IPS-18a (cell line): ENCODE measurements around the gene GP1BB.

Experiments
- H3K27ac ChIP-seq: one replicate; pipeline ENCODE4 v1.5.1; 2013; ENCODE audit warnings: low read length
- H3K27me3 ChIP-seq: one replicate; pipeline ENCODE4 v1.6.1; 2013; ENCODE audit warnings: mild to moderate bottlenecking, low read length; ENCODE audit not compliant: control insufficient read depth, insufficient read depth
- H3K36me3 ChIP-seq: one replicate; pipeline ENCODE4 v1.6.1; 2013; ENCODE audit warnings: low read depth, low read length; ENCODE audit not compliant: control insufficient read depth
- H3K4me1 ChIP-seq: one replicate; pipeline ENCODE4 v1.6.1; 2013; ENCODE audit warnings: low read depth, low read length; ENCODE audit not compliant: control insufficient read depth
- H3K4me3 ChIP-seq: one replicate; pipeline ENCODE4 v1.5.1; 2013; ENCODE audit warnings: low read length
- H3K9ac ChIP-seq: one replicate; pipeline ENCODE4 v1.6.1; 2013; ENCODE audit warnings: mild to moderate bottlenecking, low read length, moderate library complexity
- H3K9me3 ChIP-seq: one replicate; pipeline ENCODE4 v1.6.1; 2013; ENCODE audit warnings: low read depth, low read length; ENCODE audit not compliant: control insufficient read depth

Gene GP1BB

GRCh38 chr22:19742160-19743066 is 19.1 kb downstream of the GP1BB start:
- H3K4me1 ChIP-seq = peaks cover 4% of the 10 kb centered on the region
- no peaks in the 10 kb centered on the region for H3K27me3 ChIP-seq
- H3K36me3 ChIP-seq = no peaks in the 10 kb centered on the region
- no peaks in the 10 kb centered on the region for H3K9me3 ChIP-seq
- H3K9ac ChIP-seq = no peak overlapping the region
- H3K27ac ChIP-seq = no peak overlapping the region
- no peak overlapping the region for H3K4me3 ChIP-seq

GRCh38 chr22:19743081-19743480 is 19.7 kb downstream of the GP1BB start:
- H3K9ac ChIP-seq = no peak overlapping the region
- H3K9me3 ChIP-seq = no peaks in the 10 kb centered on the region
- H3K4me3 ChIP-seq = no peak overlapping the region
- peaks cover 4% of the 10 kb centered on the region for H3K4me1 ChIP-seq
- H3K36me3 ChIP-seq = no peaks in the 10 kb centered on the region
- H3K27ac ChIP-seq = no peak overlapping the region
- H3K27me3 ChIP-seq = no peaks in the 10 kb centered on the region

- Histone ChIP-seq H3K4me3 (no peak overlapping the region), H3K4me1 (peaks cover 4% of the 10 kb centered on the region), H3K9ac (no peak overlapping the region), H3K36me3 (no peaks in the 10 kb centered on the region), H3K9me3 (no peaks in the 10 kb centered on the region), H3K27me3 (peaks cover 3% of the 10 kb centered on the region), H3K27ac (no peak overlapping the region)
Observed at GRCh38 chr22:19743651-19744050, 20.3 kb downstream of the GP1BB start.

GRCh38 chr22:19744350-19745006 is 21.1 kb downstream of the GP1BB start:
- no peaks in the 10 kb centered on the region for H3K36me3 ChIP-seq
- no peak overlapping the region for H3K27ac ChIP-seq
- no peaks in the 10 kb centered on the region for H3K9me3 ChIP-seq
- peaks cover 11% of the 10 kb centered on the region for H3K27me3 ChIP-seq
- peaks cover 4% of the 10 kb centered on the region for H3K4me1 ChIP-seq
- no peak overlapping the region for H3K9ac ChIP-seq
- no peak overlapping the region for H3K4me3 ChIP-seq

- no peaks in the 10 kb centered on the region for H3K36me3 ChIP-seq
- no peak overlapping the region for H3K4me3 ChIP-seq
- no peaks in the 10 kb centered on the region for H3K9me3 ChIP-seq
- no peak overlapping the region for H3K27ac ChIP-seq
- H3K9ac ChIP-seq = no peak overlapping the region
- peaks cover 11% of the 10 kb centered on the region for H3K27me3 ChIP-seq
- H3K4me1 ChIP-seq = peaks cover 4% of the 10 kb centered on the region
Observed at GRCh38 chr22:19745155-19746101, 22.1 kb downstream of the GP1BB start.

GRCh38 chr22:19746726-19747125 is 23.4 kb downstream of the GP1BB start:
- H3K4me1 ChIP-seq = peaks cover 4% of the 10 kb centered on the region
- H3K36me3 ChIP-seq = no peaks in the 10 kb centered on the region
- H3K9me3 ChIP-seq = no peaks in the 10 kb centered on the region
- no peak overlapping the region for H3K4me3 ChIP-seq
- H3K27ac ChIP-seq = no peak overlapping the region
- H3K9ac ChIP-seq = no peak overlapping the region
- peaks cover 15% of the 10 kb centered on the region for H3K27me3 ChIP-seq

- no peak overlapping the region for H3K4me3 ChIP-seq
- H3K4me1 ChIP-seq = peaks cover 4% of the 10 kb centered on the region
- H3K27me3 ChIP-seq = peaks cover 23% of the 10 kb centered on the region
- H3K27ac ChIP-seq = no peak overlapping the region
- no peaks in the 10 kb centered on the region for H3K9me3 ChIP-seq
- H3K9ac ChIP-seq = no peak overlapping the region
- no peaks in the 10 kb centered on the region for H3K36me3 ChIP-seq
Observed at GRCh38 chr22:19747551-19747950, 24.2 kb downstream of the GP1BB start.

- H3K27me3 ChIP-seq = peaks cover 29% of the 10 kb centered on the region
- no peak overlapping the region for H3K27ac ChIP-seq
- peaks cover 4% of the 10 kb centered on the region for H3K4me1 ChIP-seq
- H3K36me3 ChIP-seq = no peaks in the 10 kb centered on the region
- H3K9me3 ChIP-seq = no peaks in the 10 kb centered on the region
- H3K9ac ChIP-seq = no peak overlapping the region
- H3K4me3 ChIP-seq = no peak overlapping the region
Observed at GRCh38 chr22:19748139-19748538, 24.8 kb downstream of the GP1BB start.

- Histone ChIP-seq H3K4me3 (no peak overlapping the region), H3K4me1 (peaks cover 4% of the 10 kb centered on the region), H3K27ac (no peak overlapping the region), H3K9me3 (no peaks in the 10 kb centered on the region), H3K27me3 (peaks cover 39% of the 10 kb centered on the region), H3K36me3 (no peaks in the 10 kb centered on the region), H3K9ac (no peak overlapping the region)
Observed at GRCh38 chr22:19748991-19749664, 25.8 kb downstream of the GP1BB start.

GRCh38 chr22:19749876-19750275 is 26.5 kb downstream of the GP1BB start:
- Histone ChIP-seq H3K27ac (no peak overlapping the region), H3K4me3 (no peak overlapping the region), H3K9me3 (no peaks in the 10 kb centered on the region), H3K4me1 (peaks cover 4% of the 10 kb centered on the region), H3K9ac (no peak overlapping the region), H3K27me3 (peaks cover 46% of the 10 kb centered on the region), H3K36me3 (no peaks in the 10 kb centered on the region)
